ENCODE data around the gene KIAA1191.
"Not testable (repeated sequence)": the region's sequence is repeated elsewhere in the genome, so short reads cannot be mapped to it uniquely, and the experiment has no call there.

KIAA1191 gene, protein sequence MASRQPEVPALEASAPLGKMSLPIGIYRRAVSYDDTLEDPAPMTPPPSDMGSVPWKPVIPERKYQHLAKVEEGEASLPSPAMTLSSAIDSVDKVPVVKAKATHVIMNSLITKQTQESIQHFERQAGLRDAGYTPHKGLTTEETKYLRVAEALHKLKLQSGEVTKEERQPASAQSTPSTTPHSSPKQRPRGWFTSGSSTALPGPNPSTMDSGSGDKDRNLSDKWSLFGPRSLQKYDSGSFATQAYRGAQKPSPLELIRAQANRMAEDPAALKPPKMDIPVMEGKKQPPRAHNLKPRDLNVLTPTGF

DNA sequence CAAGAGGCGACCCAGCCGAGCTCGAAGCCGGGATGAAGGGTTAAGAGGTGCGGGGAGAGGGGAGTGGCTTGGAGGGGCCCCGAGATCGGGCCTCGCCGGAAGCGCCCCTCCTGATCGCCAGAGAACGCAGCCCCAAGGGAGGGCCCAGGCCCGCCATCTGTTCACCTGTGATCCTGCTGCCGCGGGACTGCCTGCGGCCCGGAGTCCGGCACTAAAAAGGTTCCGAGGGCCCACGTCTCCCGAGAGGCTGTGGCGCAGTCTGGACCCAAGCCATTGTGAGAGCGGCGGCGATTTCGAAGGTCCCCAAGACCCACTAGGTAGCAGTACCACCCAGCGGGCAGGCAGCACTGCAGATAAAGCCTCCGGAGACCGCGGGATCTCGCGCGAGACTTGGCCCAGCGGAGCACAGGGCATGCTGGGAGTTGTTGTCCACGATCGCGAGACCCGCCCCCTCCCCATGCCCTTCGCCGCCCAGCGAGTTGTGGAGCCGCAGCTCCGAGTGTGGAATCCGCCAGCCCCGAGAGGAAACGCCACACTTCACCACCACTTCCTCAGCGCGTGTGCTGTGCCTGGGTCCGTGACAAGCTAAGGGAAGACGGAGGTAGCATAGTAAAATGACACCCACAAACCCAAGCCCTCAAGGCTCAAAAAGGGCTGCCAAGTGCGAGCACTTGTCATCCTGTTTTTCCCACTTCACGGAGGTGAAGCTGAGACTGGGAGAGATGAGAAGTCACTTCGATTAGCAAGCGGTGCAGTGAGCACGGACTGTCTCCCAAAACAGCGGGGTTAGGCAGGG lies at the start of gene KIAA1191:
KIAA1191 (minus strand) TSS at position 328 of the 796 bp plus-strand sequence. CDS start 2,256 bp downstream, outside the sequence.
- peak; percentile 99 for DNase-seq
- Mint-ChIP-seq H3K27me3 (no peaks in the 10 kb centered on the region), H3K4me1 (peaks cover 44% of the 10 kb centered on the region), H3K4me3 (peak within 1 kb of the TSS; percentile 97), H3K36me3 (peaks cover 24% of the 10 kb centered on the region), H3K27ac (peak within 1 kb of the TSS; percentile 95), H3K9me3 (no peaks in the 10 kb centered on the region)
- CTCF ChIA-PET = interaction anchor here (0.8 to 1.3 kb wide), 5 partner anchors 24 to 236 kb away, joined by 3 to 4 read pairs (median 3); partner anchors contain the start of gene CLTB

DNA sequence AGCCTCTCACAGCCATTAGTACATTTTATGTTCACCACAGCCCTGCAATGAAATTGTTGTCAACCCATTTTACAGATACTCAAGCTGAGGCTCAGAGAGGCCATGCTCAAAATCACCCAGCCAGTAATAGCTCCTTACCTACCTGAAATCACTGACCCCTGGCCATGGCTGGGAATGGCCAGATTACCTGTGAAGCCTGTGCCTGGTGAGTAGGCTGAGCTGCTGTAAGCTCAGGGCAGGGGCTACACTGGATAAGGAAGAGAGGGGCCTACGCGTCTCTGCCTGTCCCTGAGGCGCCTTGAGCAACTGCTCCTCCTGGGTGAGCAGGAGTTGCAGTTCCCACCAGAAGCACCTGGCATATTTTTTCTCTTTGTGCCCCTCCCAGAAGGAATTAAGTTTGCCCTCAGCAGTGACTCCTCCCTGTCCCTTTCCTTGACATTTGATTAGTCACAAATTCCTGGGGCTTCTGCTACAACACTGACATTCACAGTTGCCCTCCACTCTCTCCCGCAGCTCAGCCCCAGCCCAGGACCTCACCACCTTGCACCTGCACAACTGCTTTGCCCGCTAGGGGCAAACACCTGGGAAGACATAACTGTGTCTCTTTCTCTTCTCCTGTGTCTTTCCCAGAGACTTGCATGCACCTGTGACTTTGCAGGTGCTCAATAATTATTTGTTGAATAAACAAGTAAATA lies 49.1 kb upstream of the KIAA1191 start:
- H3K4me3 Mint-ChIP-seq = no peak overlapping the region
- H3K9me3 Mint-ChIP-seq = no peaks in the 10 kb centered on the region
- peaks cover 6% of the 10 kb centered on the region for H3K36me3 Mint-ChIP-seq
- no peaks in the 10 kb centered on the region for H3K27me3 Mint-ChIP-seq
- CTCF ChIA-PET = no interaction called here
- DNase-seq = no peak
- H3K27ac Mint-ChIP-seq = no peak overlapping the region
- peaks cover 30% of the 10 kb centered on the region for H3K4me1 Mint-ChIP-seq

DNA sequence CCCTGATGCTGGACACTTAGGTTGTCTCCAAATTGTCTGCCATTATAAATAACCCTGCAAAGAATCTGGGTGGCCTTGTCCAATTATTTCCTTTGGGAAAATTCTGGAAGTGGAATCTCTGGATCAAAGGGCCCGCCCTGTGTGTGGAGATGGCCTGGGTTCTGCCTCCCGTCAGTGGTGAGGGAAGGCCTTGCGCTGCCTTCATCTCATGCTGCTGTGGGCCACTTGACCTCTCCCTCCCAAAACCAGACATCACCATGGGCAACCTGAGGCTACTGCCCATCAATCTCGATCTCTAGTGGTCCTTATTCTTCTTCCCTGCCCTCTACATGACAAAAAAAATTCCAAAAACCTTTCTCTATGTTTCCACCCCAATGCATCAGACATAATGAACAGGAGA lies 48.2 kb upstream of the KIAA1191 start:
- no peak overlapping the region for H3K27ac Mint-ChIP-seq
- H3K27me3 Mint-ChIP-seq = no peaks in the 10 kb centered on the region
- no peak for DNase-seq
- no peaks in the 10 kb centered on the region for H3K9me3 Mint-ChIP-seq
- CTCF ChIA-PET = no interaction called here
- no peak overlapping the region for H3K4me3 Mint-ChIP-seq
- peaks cover 21% of the 10 kb centered on the region for H3K4me1 Mint-ChIP-seq
- H3K36me3 Mint-ChIP-seq = peaks cover 7% of the 10 kb centered on the region

DNA sequence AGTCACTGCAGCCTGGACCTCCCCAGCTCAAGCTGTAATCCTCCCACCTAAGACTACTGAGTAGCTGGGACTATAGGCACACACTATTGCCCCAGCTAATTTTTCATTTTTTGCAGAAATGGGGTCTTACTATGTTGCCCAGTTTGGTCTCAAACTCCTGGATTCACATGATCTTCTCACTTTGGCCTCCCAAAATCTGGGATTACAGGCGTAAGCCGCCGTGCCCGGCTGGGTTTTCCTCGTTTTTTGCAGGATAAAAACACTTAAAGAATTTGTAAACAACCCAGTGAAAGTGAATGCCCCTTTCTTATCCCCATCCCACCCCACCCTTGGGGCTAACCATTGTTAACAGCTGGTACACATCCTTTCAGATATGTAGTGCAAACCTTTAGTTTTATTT lies 47.0 kb upstream of the KIAA1191 start:
- peaks cover 8% of the 10 kb centered on the region for H3K36me3 Mint-ChIP-seq
- no peaks in the 10 kb centered on the region for H3K27me3 Mint-ChIP-seq
- no peaks in the 10 kb centered on the region for H3K9me3 Mint-ChIP-seq
- no peak for DNase-seq
- peaks cover 10% of the 10 kb centered on the region for H3K4me1 Mint-ChIP-seq
- CTCF ChIA-PET = no interaction called here
- H3K27ac Mint-ChIP-seq = no peak overlapping the region
- no peak overlapping the region for H3K4me3 Mint-ChIP-seq

DNA sequence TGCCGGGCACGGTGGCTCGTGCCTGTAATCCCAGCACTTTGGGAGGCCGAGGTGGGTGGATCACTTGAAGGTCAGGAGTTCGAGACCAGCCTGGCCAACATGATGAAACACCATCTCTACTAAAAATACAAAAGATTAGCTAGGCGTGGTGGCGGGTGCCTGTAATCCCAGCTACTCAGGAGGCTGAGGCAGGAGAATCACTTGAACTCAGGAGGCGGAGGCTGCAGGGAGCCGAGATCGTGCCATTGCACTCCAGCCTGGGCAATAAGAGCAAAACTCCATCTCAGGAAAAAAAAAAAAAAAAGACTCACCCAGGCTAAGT lies 46.6 kb upstream of the KIAA1191 start:
- H3K27me3 Mint-ChIP-seq, CTCF ChIA-PET, H3K9me3 Mint-ChIP-seq, H3K36me3 Mint-ChIP-seq, H3K4me3 Mint-ChIP-seq, DNase-seq, H3K27ac Mint-ChIP-seq, H3K4me1 Mint-ChIP-seq: not testable (repeated sequence)

DNA sequence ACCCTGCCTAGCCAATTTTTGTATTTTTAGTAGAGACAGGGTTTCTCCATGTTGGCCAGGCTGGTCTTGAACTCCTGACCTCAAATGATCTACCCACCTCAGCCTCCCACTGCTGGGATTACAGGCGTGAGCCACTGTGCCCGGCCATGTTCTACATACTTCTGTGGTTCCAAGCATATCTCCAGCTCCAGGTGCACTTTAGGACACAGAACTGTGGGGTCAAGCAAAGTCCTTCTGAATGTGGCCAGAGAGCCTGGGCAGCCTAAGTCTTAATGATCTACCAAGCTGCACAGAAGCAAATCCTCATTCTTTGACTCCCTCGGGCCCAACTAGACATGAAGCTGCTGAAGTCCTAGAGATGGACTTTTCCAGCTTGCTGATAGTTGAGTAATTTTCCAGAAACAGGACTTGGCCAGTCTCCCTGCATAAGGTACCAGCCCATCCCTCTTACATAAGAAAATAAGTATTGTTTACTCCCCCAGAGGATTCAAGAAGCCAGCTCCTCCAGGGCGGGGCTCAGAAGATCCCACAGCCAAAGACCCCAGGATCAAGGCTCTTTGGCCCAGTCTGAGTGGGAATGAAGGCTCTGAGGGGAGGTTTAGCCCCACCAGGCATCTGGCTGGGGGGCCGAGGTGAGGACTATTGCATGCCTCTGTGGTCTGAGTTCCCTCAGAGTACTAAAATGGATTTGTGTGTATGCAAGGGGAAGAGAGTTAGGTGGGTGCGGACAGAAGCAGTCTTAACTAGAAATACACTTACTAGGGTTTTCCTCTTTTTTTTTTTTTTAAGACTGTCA lies 46.1 kb upstream of the KIAA1191 start:
- H3K27me3 Mint-ChIP-seq = no peaks in the 10 kb centered on the region
- H3K36me3 Mint-ChIP-seq = peaks cover 9% of the 10 kb centered on the region

DNA sequence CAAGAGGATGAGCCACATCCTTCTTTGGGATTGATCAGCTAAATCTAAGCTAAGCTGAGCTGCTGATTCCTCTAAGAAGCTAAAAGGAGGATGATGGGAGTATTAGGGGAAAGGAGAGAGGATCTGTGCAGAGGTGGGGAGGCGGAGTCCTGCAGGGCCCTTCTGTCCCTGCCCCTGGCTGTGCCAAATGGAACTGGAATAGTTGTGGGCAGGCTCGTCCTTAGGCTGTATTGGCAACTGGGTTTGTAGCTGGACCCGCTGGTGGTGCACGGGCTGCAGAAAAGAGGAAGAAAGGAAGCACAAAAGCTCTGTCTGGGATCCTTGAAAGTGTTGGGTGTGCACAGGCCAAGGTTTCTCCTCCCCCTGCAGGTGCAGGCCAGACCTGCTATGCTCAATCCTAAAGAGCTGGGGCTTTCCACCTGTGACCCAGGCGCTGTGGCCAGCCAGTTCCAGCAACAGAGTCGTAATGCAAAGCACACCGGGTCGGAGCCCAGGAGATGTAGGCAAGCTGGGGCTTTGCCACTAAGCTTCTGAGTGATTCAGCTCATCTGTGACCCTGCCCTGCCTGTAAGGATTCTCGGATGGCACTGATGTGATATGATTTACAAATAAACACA lies 45.0 kb upstream of the KIAA1191 start:
- no peaks in the 10 kb centered on the region for H3K4me1 Mint-ChIP-seq
- no peak for DNase-seq
- H3K27me3 Mint-ChIP-seq = no peaks in the 10 kb centered on the region
- H3K27ac Mint-ChIP-seq = no peak overlapping the region
- no peaks in the 10 kb centered on the region for H3K9me3 Mint-ChIP-seq
- no peak overlapping the region for H3K4me3 Mint-ChIP-seq
- peaks cover 12% of the 10 kb centered on the region for H3K36me3 Mint-ChIP-seq
- CTCF ChIA-PET = interaction anchor here (1.0 to 1.6 kb wide), 3 partner anchors 10 to 254 kb away, joined by 3 to 8 read pairs (median 5); partner anchors contain the start of gene CLTB

More for the DNA sequence above, 46.1 kb upstream of the KIAA1191 start:
- Mint-ChIP-seq H3K4me1 (peaks cover 3% of the 10 kb centered on the region), H3K4me3 (no peak overlapping the region), H3K9me3 (no peaks in the 10 kb centered on the region), H3K27ac (no peak overlapping the region)
- DNase-seq = no peak
- CTCF ChIA-PET = interaction anchor here (1.6 kb wide), 1 partner anchor 9 kb away, joined by 8 read pairs; the partner anchor contains the start of gene CLTB

DNA sequence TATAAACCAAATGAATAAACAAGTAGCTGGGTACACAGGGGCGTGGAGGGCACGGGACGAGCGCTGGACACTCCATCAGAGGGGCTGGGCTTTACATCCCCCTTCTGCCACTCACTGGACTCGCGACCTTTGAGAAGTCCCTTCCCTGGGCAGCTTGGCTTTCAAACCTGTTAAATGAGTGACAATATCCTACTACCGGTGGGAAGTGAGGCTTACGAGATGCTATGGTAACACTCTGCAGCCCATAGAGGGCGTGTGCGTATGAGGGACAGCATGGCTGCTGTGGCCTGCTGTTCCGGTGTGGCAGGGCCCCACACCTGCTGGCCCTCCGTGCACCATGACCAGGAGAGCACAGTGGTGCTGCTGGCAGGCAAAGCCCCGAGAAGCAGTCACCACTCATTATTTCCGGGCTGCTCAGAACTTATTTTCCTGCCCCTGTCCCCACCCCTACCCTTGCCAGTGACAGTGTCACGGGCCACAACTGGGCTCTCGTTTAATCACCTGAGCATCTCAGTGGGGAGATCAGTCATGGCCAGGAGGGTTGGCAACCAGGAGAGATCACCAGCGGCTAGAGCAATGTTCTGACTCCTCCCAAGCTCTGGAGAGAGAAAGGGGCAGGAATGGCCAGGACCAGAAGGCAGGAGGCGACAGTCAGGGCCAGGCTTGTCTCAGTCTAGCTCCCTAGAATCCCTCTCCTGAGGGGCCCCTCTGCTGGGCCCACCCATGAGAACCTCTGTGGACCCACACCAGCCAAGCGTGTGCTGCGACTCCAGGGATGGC lies 44.3 kb upstream of the KIAA1191 start:
- Mint-ChIP-seq H3K4me1 (no peaks in the 10 kb centered on the region), H3K36me3 (peaks cover 12% of the 10 kb centered on the region), H3K27ac (peak overlapping the region; percentile 42), H3K4me3 (no peak overlapping the region), H3K9me3 (no peaks in the 10 kb centered on the region), H3K27me3 (no peaks in the 10 kb centered on the region)
- CTCF ChIA-PET = interaction anchor here (0.8 to 1.5 kb wide), 3 partner anchors 10 to 255 kb away, joined by 3 to 5 read pairs (median 3); no protein-coding TSS in a partner anchor
- no peak for DNase-seq

DNA sequence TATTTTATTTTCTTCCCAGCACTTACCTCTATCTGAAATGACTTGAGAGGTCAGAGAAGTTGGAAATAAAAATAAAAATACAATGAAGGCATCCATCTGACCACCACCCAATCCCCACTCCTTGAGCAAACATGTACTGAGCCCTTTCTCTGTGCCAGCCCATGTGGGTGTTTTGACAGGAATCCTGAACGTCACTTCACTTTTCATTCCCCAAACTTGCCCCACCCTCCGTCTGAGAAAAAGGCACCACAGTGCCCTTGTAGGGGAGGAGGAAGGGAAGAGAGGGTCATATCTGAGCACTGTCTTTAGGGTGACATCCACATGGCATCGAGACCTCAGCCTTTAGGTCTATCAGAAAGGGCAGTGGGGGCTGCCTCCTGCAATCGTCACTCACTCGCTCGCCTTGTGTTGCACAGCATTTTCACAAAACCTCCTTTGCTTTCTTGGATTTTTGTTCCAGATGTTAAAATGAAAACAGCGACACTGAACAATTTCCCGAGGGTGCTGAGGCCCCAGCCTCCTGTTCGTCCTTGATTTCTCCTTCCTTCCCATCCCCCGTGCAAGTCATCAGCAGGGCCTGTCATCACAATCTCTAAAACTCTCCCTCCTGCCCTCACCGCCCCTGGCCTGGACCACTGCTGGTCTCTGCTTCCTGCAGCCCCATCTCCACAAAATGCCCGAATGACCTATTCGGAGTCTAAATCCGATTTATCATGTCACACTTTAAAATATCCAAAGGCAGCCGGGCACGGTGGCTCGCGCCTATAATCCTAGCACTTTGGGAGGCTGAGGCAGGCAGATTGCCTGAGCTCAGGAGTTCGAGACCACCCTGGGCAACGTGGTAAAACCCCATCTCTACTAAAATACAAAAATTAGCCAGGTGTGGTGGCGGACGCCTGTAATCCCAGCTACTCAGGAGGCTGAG lies 40.0 kb upstream of the KIAA1191 start:
- peaks cover 2% of the 10 kb centered on the region for H3K4me1 Mint-ChIP-seq
- no peak overlapping the region for H3K4me3 Mint-ChIP-seq
- DNase-seq = no peak
- no peak overlapping the region for H3K27ac Mint-ChIP-seq
- H3K27me3 Mint-ChIP-seq = no peaks in the 10 kb centered on the region
- H3K9me3 Mint-ChIP-seq = no peaks in the 10 kb centered on the region
- peaks cover 12% of the 10 kb centered on the region for H3K36me3 Mint-ChIP-seq
- CTCF ChIA-PET = interaction anchor here (0.7 kb wide), 1 partner anchor 187 kb away, joined by 3 read pairs; no protein-coding TSS in a partner anchor

DNA sequence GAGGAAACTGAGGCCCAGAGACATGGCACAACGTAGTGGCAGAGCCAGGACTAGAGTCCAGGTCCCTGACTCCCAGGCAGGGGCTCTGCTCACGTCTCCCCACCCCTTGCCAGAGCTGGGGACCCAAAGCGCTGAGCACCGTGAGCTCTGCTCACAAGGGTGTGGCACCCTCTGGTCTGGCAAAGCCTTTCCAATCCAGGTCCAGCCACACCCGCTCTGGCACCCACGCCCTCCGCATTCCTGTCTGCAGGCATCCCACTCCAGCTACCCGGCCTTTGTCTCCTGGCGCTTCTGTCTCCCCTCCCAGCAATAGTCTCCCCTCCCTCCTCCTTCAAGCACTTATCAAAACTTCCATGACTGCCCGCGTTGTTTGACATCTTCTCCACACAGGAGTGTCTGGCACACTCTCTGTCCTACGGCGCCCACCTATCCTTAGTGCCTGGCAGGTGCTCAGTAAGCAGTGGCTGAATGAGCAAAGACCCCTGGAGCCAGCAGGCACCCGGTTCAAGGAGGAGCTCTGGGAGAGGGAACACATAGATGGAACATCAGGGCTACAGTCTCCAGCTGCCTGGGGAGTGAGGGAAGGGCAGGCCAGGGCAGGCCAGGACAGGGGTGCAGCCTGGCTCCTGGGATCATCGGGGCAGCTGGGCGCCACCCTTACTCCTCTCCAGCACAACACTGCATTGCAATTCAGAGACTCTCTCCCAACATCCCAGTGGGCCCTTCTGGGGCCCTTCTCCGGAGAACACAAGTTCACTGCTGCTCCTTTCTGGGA lies 39.0 kb upstream of the KIAA1191 start:
- Mint-ChIP-seq H3K27ac (no peak overlapping the region), H3K4me1 (peaks cover 2% of the 10 kb centered on the region), H3K4me3 (no peak overlapping the region), H3K27me3 (no peaks in the 10 kb centered on the region), H3K36me3 (peaks cover 12% of the 10 kb centered on the region), H3K9me3 (no peaks in the 10 kb centered on the region)
- CTCF ChIA-PET = no interaction called here
- no peak for DNase-seq

DNA sequence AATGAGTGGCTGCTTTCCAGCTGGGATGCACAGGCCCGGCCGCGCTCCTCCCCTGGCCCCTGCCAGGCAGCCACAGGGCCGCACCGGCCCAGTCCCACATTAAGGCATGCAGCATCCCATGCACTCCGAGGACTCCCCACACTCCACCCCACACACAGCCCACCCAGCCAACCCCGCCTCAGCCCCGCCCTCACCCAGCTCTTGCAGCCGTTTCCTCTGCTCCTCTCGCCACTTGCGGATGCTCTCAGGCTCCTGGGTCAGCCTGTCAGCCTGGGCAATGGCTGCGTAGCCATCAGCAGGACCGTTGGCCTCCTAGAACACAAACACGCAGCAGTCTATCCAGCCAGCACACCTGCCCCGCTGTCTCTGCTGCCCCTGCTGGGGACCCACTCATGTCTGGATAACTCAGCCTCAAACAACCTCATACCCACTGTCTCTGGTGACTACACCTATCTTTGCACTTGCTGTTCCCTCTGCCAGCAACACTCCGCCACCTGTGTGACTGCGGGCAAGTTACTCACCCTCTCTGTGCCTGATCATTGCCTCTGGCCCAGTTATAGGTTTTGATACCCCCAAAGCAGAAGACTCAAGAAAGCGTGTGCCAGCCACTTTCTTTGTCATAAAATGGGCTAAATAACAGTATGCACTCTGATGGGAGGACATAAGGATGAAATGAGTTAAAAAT lies 36.3 kb upstream of the KIAA1191 start:
- Mint-ChIP-seq H3K4me3 (no peak overlapping the region), H3K9me3 (no peaks in the 10 kb centered on the region), H3K36me3 (peaks cover 12% of the 10 kb centered on the region), H3K27me3 (no peaks in the 10 kb centered on the region), H3K4me1 (peaks cover 2% of the 10 kb centered on the region), H3K27ac (no peak overlapping the region)
- CTCF ChIA-PET = no interaction called here
- no peak for DNase-seq
